HT-29 (cell line): ENCODE data around the gene NUP62CL. TPM values are rescaled to one million over a fixed set of nuclear protein-coding genes. Genes with fewer than 3 reads are reported as not detected.
"Not testable (repeated sequence)": the region's sequence is repeated elsewhere in the genome, so short reads cannot be mapped to it uniquely, and the experiment has no call there.

Experiments
- DNase-seq: peaks from one replicate; pipeline ENCODE4 v3.0.0-alpha.2; 2015; ENCODE audit warnings: low spot score
- total RNA-seq: library from RNA; depleted of rRNA; stranded (reverse); fragments of >200 nt; shearing (Covaris generic); gene quantifications from 2 replicates; pipeline ENCODE4 v1.2.3, GENCODE V29; 2014; rRNA removed

NUP62CL gene
- 44.2 and 46.7 TPM in 2 replicates for total RNA-seq

DNA sequence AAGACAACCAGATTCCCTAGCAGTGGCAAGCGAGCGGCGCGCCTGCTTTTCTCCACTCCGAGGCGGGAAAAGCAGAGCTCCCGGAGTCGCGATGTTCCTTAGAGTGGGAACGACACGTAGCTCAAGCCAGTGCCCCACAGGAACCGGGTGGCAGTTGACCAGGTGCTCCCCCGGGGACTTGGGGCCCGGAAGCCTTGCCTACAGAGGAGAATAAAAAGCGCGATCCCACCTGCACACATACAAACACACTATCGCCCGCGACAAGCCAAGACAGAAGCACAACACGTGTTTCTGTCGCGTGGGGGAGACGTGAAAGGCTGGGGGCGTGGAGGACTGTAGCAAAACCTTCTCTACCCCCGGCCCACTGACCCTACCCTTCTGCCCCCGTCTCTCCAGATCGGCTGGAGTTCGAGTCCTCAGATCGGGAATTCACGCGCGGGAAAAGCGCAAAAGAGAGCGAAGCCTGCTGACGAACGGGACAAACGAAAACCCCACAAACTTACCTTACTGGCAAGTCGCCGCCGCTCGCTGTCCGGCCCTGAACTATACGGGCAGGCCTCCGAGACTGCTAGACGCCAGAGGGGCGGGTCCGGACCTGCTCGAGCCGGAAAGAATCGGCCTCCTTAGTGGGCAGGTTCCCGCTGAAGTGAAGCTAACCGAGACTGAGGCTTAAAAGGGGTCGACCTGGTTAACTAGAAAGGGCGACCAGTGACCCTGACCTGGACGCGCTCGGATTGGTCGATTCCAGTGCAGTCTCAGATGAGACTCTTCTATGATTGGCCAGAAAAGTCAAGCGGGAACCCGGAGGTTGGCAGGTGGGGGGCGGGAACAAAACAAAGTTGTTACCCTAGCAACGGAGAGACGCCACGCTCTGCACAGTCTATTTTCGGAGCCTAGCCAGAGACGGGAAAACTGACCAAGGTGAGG, at the start of gene NUP62CL, which contains the start of gene DNAAF6:
TSS of gene NUP62CL (minus strand) at position 664 of the 927 bp plus-strand sequence. CDS start 31,287 bp downstream, outside the sequence.
TSS of gene DNAAF6 (plus strand) at position 842 of the 927 bp plus-strand sequence. CDS start 6,265 bp downstream, outside the sequence.
- peak; percentile 93 for DNase-seq

GRCh38 chrX:107228486-107228819, 22.2 kb upstream of the NUP62CL start:
- no peak for DNase-seq

- no peak for DNase-seq
Measured at GRCh38 chrX:107227780-107228485, 21.7 kb upstream of the NUP62CL start.

- DNase-seq: no peak
Measured at GRCh38 chrX:107226757-107227156, 20.5 kb upstream of the NUP62CL start.

- DNase-seq: no peak
Measured at GRCh38 chrX:107213477-107213876, 7.2 kb upstream of the NUP62CL start.

DNA sequence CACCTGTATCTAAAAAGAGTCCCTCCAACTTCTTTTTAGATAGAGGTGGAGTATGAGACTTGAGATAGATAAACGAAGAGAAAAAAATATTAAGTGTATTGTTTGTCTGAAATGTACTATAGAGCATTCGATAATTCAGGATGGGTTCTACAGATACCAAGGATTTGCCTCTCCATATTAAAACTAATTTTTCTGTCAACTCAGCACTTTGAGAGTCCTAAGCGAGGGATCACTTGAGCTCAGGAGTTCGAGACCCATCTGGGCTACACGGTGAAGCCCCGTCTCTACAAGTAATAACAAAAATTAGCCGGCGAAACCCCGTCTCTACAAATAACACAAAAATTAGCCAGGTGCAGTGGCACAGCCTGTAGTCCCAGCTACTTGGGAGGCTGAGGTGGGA, 1.7 kb upstream of the NUP62CL start:
- no peak for DNase-seq

DNA sequence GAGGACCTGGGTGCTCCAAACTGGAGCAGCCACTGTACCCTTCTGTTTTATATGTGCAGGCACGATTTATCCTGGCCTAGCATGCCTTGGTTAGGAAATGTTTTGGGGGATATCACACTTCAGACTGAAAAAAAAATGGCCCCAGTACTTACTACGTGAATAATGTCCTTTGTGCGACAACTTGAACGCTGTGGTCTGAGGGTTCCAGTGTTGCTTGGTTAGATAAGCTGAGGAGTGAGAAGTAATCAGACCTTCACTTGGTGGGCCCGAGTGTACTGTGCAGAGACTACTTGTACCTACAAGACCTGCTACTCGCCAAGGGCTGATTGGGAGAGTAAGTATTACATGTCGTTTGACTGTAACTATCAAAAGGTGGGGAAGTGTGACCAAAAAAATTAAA, 856 bp upstream of the NUP62CL start:
- no peak for DNase-seq

- DNase-seq: no peak
Measured at GRCh38 chrX:107206697-107207065, 448 bp upstream of the NUP62CL start.

DNA sequence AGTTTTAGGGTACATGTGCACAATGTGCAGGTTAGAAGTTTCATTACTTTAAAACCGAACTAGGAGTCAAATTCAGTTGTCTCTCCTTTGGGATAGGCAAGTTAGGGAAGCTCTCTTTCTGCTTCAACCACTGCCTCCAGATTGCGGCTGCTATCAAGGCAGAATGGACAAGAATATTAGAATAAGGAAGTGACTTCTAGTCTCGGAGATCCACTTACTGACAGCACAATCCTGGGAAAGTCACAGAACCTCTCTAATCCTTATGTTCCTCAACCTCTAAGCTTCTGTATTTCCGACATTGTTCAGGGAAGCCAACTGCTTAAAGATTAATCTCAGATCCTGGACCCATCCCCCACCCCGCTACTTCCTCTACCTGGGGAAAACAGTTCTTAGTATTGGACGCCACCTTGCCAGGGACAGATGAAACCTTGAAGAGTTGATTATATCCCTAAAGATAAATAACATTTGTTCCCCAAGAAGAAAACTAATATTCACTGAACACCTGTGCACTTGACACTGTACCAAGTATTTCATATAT, 2.1 kb downstream of the NUP62CL start:
- DNase-seq: peak; percentile 86

GRCh38 chrX:107199491-107199890, 6.7 kb downstream of the NUP62CL start:
- DNase-seq: peak; percentile 11

GRCh38 chrX:107198074-107198473, 8.2 kb downstream of the NUP62CL start:
- DNase-seq: not testable (repeated sequence)

GRCh38 chrX:107197319-107197718, 8.9 kb downstream of the NUP62CL start:
- no peak for DNase-seq

DNA sequence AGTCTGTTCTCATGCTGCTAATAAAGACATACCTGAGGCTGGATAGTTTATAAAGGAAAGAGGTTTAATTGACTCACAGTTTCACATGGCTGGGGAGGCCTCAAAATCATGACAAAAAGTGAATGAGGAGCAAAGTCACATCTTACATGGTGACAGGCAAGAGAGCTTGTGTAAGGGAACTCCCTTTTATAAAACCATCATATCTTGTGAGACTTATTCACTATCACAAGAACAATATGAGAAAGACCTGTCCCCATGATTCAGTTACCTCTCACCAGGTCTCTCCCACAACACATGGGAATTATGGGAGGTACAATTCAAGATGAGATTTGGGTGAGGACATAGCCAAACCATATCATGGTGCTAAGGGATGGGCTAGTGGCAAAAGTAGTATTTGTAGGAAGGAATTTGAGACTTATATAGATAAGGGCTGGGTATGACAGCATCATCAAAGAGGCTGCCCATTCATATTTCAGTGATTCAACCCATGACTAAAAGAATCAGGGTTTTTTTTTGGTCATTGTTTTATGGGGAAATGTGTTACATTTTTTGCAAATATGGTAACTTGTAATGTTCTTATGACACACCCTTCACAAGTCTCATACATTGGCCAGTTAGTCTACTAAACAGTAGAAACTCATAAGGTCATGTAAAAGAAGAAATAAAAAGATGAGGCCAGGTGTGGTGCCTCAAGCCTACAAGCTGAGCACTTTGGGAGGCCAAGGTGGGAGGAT, 34.7 kb downstream of the NUP62CL start:
- no peak for DNase-seq

- DNase-seq: no peak
Measured at GRCh38 chrX:107168712-107169111, 37.5 kb downstream of the NUP62CL start.

DNA sequence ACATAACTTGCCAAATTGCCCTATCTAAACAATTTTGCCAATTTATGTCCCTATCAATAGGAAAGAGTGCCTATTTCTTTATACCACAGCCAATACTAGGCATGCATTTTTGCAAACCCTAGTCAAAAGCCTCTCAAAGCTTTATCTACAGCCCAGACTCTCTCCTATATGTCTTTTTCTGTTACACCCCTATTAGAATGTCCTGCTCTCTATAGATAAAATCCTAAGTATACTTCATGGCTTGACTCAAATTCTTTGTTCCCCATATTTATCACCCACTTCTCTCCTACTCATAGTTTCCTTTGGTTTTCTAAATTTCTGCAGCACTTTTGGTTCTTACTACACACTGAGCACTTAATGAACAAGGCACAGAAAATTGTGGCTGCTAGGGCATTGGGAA, 38.0 kb downstream of the NUP62CL start:
- DNase-seq: no peak

- no peak for DNase-seq
Measured at GRCh38 chrX:107167163-107167921, 38.9 kb downstream of the NUP62CL start.

GRCh38 chrX:107157618-107158017, 48.6 kb downstream of the NUP62CL start:
- DNase-seq: not testable (repeated sequence)

GRCh38 chrX:107155621-107156430, 50.4 kb downstream of the NUP62CL start:
- DNase-seq: not testable (repeated sequence)

- peak; percentile 63 for DNase-seq
Measured at GRCh38 chrX:107154787-107155620, 51.2 kb downstream of the NUP62CL start.
